Hepatocyte (in vitro differentiated cells): ENCODE data around the gene RIT1. TPM values are rescaled to one million over a fixed set of nuclear protein-coding genes. Genes with fewer than 3 reads are reported as not detected.

Source experiments
- DNase-seq: peaks from one replicate; pipeline ENCODE4 v3.0.0-alpha.2; 2016; ENCODE audit warnings: low spot score
- H2AFZ ChIP-seq: fragments of 200-600 bp; sonication (generic); 2 replicates; pipeline ENCODE4 v1.6.0; 2016; ENCODE audit warnings: antibody characterized with exemption, mild to moderate bottlenecking
- H3K27ac ChIP-seq: fragments of 200-600 bp; sonication (generic); 2 replicates; pipeline ENCODE4 v1.5.1; 2016; ENCODE audit warnings: mild to moderate bottlenecking
- H3K27me3 ChIP-seq: fragments of 200-600 bp; sonication (generic); 2 replicates; pipeline ENCODE4 v1.6.1; 2016
- H3K36me3 ChIP-seq: fragments of 200-600 bp; sonication (generic); replicated peaks from 2 replicates; pipeline ENCODE4 v1.5.1; 2016; ENCODE audit warnings: low read depth; ENCODE audit not compliant: insufficient read depth
- H3K4me1 ChIP-seq: fragments of 200-600 bp; sonication (generic); 2 replicates; pipeline ENCODE4 v1.5.1; 2016; ENCODE audit warnings: mild to moderate bottlenecking, moderate library complexity; ENCODE audit not compliant: insufficient read depth
- H3K4me2 ChIP-seq: fragments of 200-600 bp; sonication (generic); 2 replicates; pipeline ENCODE4 v1.6.0; 2016
- H3K4me3 ChIP-seq: fragments of 200-600 bp; sonication (generic); 2 replicates; pipeline ENCODE4 v1.5.1; 2016; ENCODE audit warnings: mild to moderate bottlenecking
- H3K79me2 ChIP-seq: fragments of 200-600 bp; sonication (generic); 2 replicates; pipeline ENCODE4 v1.6.0; 2017; ENCODE audit warnings: mild to moderate bottlenecking
- H3K9me2 ChIP-seq: fragments of 200-600 bp; sonication (generic); replicated peaks from 2 replicates; pipeline ENCODE4 v1.6.0; 2017; ENCODE audit warnings: mild to moderate bottlenecking; ENCODE audit not compliant: insufficient read depth
- H3K9me3 ChIP-seq: fragments of 200-600 bp; sonication (generic); 2 replicates; pipeline ENCODE4 v1.5.1; 2016; ENCODE audit warnings: low read depth, mild to moderate bottlenecking
- H4K20me1 ChIP-seq: fragments of 200-600 bp; sonication (generic); 2 replicates; pipeline ENCODE4 v1.6.0; 2016; ENCODE audit warnings: mild to moderate bottlenecking; ENCODE audit not compliant: insufficient read depth, poor library complexity, severe bottlenecking
- EZH2 ChIP-seq: fragments of 200-600 bp; sonication (generic); IDR thresholded peaks from 2 replicates; pipeline ENCODE4 v1.6.1; 2016; ENCODE audit warnings: antibody characterized with exemption, mild to moderate bottlenecking, borderline replicate concordance
- EZH2phosphoT487 ChIP-seq: fragments of 200-600 bp; sonication (generic); IDR thresholded peaks from one replicate; pipeline ENCODE4 v1.6.1; 2018; ENCODE audit warnings: antibody characterized with exemption, mild to moderate bottlenecking, low read depth, moderate library complexity; ENCODE audit not compliant: unreplicated experiment, severe bottlenecking
- WGBS: methylation state at CpG from one replicate; pipeline ENCODE4 v1.1.6; 2016; ENCODE audit warnings: low lambda C conversion rate; ENCODE audit errors: missing lambda C conversion rate; 5-methylcytosine and 5-hydroxymethylcytosine counted together
- microRNA-seq: library from miRNA; unstranded; fragments of <30 nt; microRNA quantifications from one replicate; pipeline ENCODE4, GENCODE V29; 2017
- polyA plus RNA-seq: library from polyadenylated mRNA; unstranded; fragments of >200 nt; fragmentation: Nextera tagmentation; extraction: Ambion mirVana; gene quantifications from 2 replicates; pipeline ENCODE4 v1.2.1, GENCODE V29; 2016
- small RNA-seq: library from RNA; depleted of rRNA; stranded (forward); fragments of <200 nt; gene quantifications from one replicate; pipeline ENCODE3, GENCODE V24; 2014
- total RNA-seq: library from RNA; depleted of rRNA; stranded (reverse); fragments of >200 nt; gene quantifications from 2 replicates; pipeline ENCODE4 v1.2.3, GENCODE V29; 2014
- TF ChIP-seq, protein P1 (sequence below): fragments of 200-600 bp; sonication (generic); IDR thresholded peaks from 2 replicates; pipeline ENCODE4 v1.5.1; 2016; ENCODE audit warnings: antibody characterized with exemption, mild to moderate bottlenecking; ENCODE audit not compliant: poor library complexity

The RIT1 gene
- total and polyA plus RNA-seq, 2 experiments from 2014 or later, result 17.6 to 33.5 TPM

DNA sequence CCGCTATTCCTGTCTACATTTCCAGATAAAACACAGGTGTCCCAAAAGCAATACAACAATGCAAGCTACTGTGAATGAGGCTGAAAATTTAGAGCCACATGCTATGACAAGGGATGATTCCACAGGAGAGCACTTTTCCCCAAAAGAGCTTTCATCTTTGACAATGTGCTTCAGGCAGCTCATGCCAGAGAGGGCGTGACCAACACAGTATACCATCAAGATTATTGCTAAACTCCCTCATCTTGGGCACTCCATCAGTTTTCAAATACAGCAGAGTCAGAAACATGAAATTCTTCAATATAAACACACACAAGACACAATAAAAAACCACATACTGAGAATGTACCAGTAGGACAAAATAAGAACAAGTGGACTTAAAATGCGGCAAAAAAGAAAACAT, 60.8 kb downstream of the RIT1 start:
- Histone ChIP-seq H3K27me3 (no peaks in the 10 kb centered on the region), H3K27ac (no peak overlapping the region), H3K9me2 (no peaks in the 10 kb centered on the region), H3K4me2 (no peak overlapping the region), H2AFZ (no peak overlapping the region), H3K4me1 (no peaks in the 10 kb centered on the region), H3K36me3 (no peaks in the 10 kb centered on the region), H3K9me3 (no peaks in the 10 kb centered on the region), H3K4me3 (no peak overlapping the region), H3K79me2 (peaks cover 85% of the 10 kb centered on the region), H4K20me1 (peaks cover 14% of the 10 kb centered on the region)
- WGBS, result 93% methylated on average over 3 of the region's 3 CpGs
- TF ChIP-seq EZH2, result no peak
- no peak for TF ChIP-seq EZH2phosphoT487
- TF ChIP-seq, protein P1, sequence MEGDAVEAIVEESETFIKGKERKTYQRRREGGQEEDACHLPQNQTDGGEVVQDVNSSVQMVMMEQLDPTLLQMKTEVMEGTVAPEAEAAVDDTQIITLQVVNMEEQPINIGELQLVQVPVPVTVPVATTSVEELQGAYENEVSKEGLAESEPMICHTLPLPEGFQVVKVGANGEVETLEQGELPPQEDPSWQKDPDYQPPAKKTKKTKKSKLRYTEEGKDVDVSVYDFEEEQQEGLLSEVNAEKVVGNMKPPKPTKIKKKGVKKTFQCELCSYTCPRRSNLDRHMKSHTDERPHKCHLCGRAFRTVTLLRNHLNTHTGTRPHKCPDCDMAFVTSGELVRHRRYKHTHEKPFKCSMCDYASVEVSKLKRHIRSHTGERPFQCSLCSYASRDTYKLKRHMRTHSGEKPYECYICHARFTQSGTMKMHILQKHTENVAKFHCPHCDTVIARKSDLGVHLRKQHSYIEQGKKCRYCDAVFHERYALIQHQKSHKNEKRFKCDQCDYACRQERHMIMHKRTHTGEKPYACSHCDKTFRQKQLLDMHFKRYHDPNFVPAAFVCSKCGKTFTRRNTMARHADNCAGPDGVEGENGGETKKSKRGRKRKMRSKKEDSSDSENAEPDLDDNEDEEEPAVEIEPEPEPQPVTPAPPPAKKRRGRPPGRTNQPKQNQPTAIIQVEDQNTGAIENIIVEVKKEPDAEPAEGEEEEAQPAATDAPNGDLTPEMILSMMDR, result no peak
- DNase-seq, result no peak

DNA sequence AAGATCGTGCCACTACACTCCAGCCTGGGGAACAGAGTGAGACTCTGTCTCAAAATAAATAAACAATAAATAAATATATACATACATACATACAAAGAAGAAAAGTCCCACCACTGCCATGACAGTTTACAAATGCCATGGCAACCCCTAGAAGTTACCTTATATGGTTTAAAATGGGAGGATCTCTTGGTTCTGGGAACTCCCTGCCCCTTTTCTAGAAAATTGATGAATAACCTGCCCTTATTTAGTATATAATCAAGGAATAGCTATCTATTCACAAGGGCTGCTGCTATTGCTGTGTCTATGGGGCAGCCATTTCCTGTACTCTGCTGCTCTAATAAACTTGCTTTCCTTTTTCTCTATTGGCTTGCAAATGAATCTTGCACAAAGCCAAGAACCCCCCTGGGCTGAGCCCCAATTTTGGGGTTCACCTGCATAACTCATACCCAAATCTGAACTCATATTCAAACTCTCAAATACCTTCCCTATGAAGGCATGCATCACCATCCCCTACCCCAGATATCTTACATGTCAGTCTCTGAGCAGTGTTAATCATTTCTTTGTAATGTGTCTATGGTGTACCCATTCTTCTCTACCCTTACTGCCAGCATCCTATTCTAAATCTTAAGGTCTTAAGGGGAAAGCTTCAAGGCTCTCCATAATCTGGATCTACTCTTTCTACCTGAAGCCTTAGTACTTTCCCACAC, 63.2 kb downstream of the RIT1 start:
- Histone ChIP-seq H3K36me3 (no peaks in the 10 kb centered on the region), H3K9me3 (no peaks in the 10 kb centered on the region), H3K4me3 (no peak overlapping the region), H3K27me3 (no peaks in the 10 kb centered on the region), H3K79me2 (peaks cover 91% of the 10 kb centered on the region), H4K20me1 (peaks cover 14% of the 10 kb centered on the region), H2AFZ (no peak overlapping the region), H3K4me2 (no peak overlapping the region), H3K27ac (no peak overlapping the region), H3K4me1 (no peaks in the 10 kb centered on the region), H3K9me2 (no peaks in the 10 kb centered on the region)
- no peak for DNase-seq
- WGBS, result 92% methylated on average over 1 of the region's 1 CpG
- TF ChIP-seq, protein P1, result no peak
- TF ChIP-seq EZH2phosphoT487 (no peak), EZH2 (no peak)

Small RNA genes within 50 kb of the gene (microRNA-seq; reads per million reads assigned to microRNA genes)
- gene MIR6738, result not detected

Small RNA genes within 50 kb of the gene (small RNA-seq; reads per million reads assigned to genes)
- gene MIR6738, result not detected
- gene RF00015, result not detected
- gene SCARNA4, result not detected
- gene SNORA80E, result 40.3 reads per million, percentile 97 among the genes with 10 or more reads in this experiment

Other genes starting within 250 kb of the RIT1 start
- gene YY1AP1, start 222.6 kb downstream of the RIT1 start, total RNA-seq, result 43.2 and 55.9 TPM in 2 replicates
- 27.6 and 35.4 TPM in 2 replicates for gene YY1AP1, start 222.6 kb downstream of the RIT1 start, polyA plus RNA-seq
- gene DAP3, start 222.3 kb downstream of the RIT1 start, total RNA-seq, result 90.6 and 115 TPM in 2 replicates
- gene DAP3, start 222.3 kb downstream of the RIT1 start, polyA plus RNA-seq, result 61.5 and 86.9 TPM in 2 replicates
- gene GON4L, start 54.1 kb downstream of the RIT1 start, total RNA-seq, result 17.2 and 20.8 TPM in 2 replicates
- gene GON4L, start 54.1 kb downstream of the RIT1 start, polyA plus RNA-seq, result 33.3 and 40.8 TPM in 2 replicates
- 1.3 and 2.0 TPM in 2 replicates for gene SYT11, start 51.8 kb downstream of the RIT1 start, total RNA-seq
- 0.39 and 0.71 TPM in 2 replicates for gene SYT11, start 51.8 kb downstream of the RIT1 start, polyA plus RNA-seq
- 33.2 and 40.3 TPM in 2 replicates for gene KHDC4, start 23.1 kb upstream of the RIT1 start, total RNA-seq
- 15.7 and 28.0 TPM in 2 replicates for gene KHDC4, start 23.1 kb upstream of the RIT1 start, polyA plus RNA-seq
- gene RXFP4, start 30.3 kb upstream of the RIT1 start, total RNA-seq, result 0.83 TPM in 1 of 2 replicates, not detected in the other
- not detected in 2 replicates for gene RXFP4, start 30.3 kb upstream of the RIT1 start, polyA plus RNA-seq
- gene ARHGEF2, start 67.2 kb upstream of the RIT1 start, total RNA-seq, result 36.5 and 46.9 TPM in 2 replicates
- 27.1 and 30.1 TPM in 2 replicates for gene ARHGEF2, start 67.2 kb upstream of the RIT1 start, polyA plus RNA-seq
- 393 and 416 TPM in 2 replicates for gene SSR2, start 109.6 kb upstream of the RIT1 start, total RNA-seq
- 326 and 360 TPM in 2 replicates for gene SSR2, start 109.6 kb upstream of the RIT1 start, polyA plus RNA-seq
- gene UBQLN4, start 142.4 kb upstream of the RIT1 start, total RNA-seq, result 35.3 and 37.8 TPM in 2 replicates
- gene UBQLN4, start 142.4 kb upstream of the RIT1 start, polyA plus RNA-seq, result 29.5 and 35.5 TPM in 2 replicates
- gene LAMTOR2, start 143.4 kb upstream of the RIT1 start, total RNA-seq, result 48.5 and 73.1 TPM in 2 replicates
- 142 and 165 TPM in 2 replicates for gene LAMTOR2, start 143.4 kb upstream of the RIT1 start, polyA plus RNA-seq
- gene RAB25, start 149.8 kb upstream of the RIT1 start, total RNA-seq, result 71.1 and 77.9 TPM in 2 replicates
- gene RAB25, start 149.8 kb upstream of the RIT1 start, polyA plus RNA-seq, result 91.6 and 106 TPM in 2 replicates
- gene MEX3A, start 171.1 kb upstream of the RIT1 start, total RNA-seq, result 11.0 and 12.0 TPM in 2 replicates
- gene MEX3A, start 171.1 kb upstream of the RIT1 start, polyA plus RNA-seq, result 9.3 and 10.8 TPM in 2 replicates
- 161 and 208 TPM in 2 replicates for gene LMNA, start 203.4 kb upstream of the RIT1 start, total RNA-seq
- 345 and 402 TPM in 2 replicates for gene LMNA, start 203.4 kb upstream of the RIT1 start, polyA plus RNA-seq
- gene SEMA4A, start 242.2 kb upstream of the RIT1 start, total RNA-seq, result 1.4 and 2.1 TPM in 2 replicates
- gene SEMA4A, start 242.2 kb upstream of the RIT1 start, polyA plus RNA-seq, result 1.3 and 2.6 TPM in 2 replicates